Panc1 (cell line): ENCODE results near the gene TCEA3.

Experiments used
- CTCF ChIP-seq: fragments of 450-650 bp; IDR thresholded peaks from 2 replicates; pipeline ENCODE4 v1.5.1; 2017; ENCODE audit warnings: mild to moderate bottlenecking
- POLR2AphosphoS5 ChIP-seq: IDR thresholded peaks from 2 replicates; pipeline ENCODE4 v1.6.1; 2012; ENCODE audit warnings: mild to moderate bottlenecking, low read depth, low read length, moderate library complexity

GRCh38 chr1:23450894-23451293 is 26.3 kb upstream of the TCEA3 start:
- TF ChIP-seq POLR2AphosphoS5 (no peak), CTCF (no peak)
